Prostate gland (tissue), 2 donors: Measurements from ENCODE around the gene BRF1. TPM values are rescaled to one million over a fixed set of nuclear protein-coding genes. Genes with fewer than 3 reads are reported as not detected.

Source experiments
- DNase-seq: peaks from one replicate; pipeline ENCODE4 v3.0.0-alpha.2; 2019; ENCODE audit warnings: low spot score
- H3K27ac ChIP-seq, 2 donors: fragments of 200-600 bp; sonication (generic); 2 replicates each; pipeline ENCODE4 v1.5.1; 2017 to 2019
- H3K27me3 ChIP-seq: fragments of 200-600 bp; sonication (generic); replicated peaks from 2 replicates; pipeline ENCODE4 v1.5.1; 2019; ENCODE audit not compliant: insufficient read depth
- H3K36me3 ChIP-seq, 2 donors: fragments of 200-600 bp; sonication (generic); 1 replicate in 1 of 2; 2 replicates in 1 of 2; pipeline versions ENCODE4 v1.5.1 to v1.8.1; 2017 to 2019
- H3K4me1 ChIP-seq: fragments of 200-600 bp; sonication (generic); replicated peaks from 2 replicates; pipeline ENCODE4 v1.5.1; 2019
- H3K4me3 ChIP-seq, 2 donors: fragments of 200-600 bp; sonication (generic); 2 replicates each; pipeline ENCODE4 v1.5.1; 2017 to 2019
- H3K9me3 ChIP-seq: fragments of 200-600 bp; sonication (generic); 2 replicates; pipeline ENCODE4 v1.5.1; 2017
- POLR2A ChIP-seq: fragments of 450-650 bp; IDR thresholded peaks from one replicate; pipeline ENCODE4 v1.6.1; 2016; ENCODE audit warnings: antibody characterized with exemption, mild to moderate bottlenecking
- POLR2AphosphoS5 ChIP-seq: sonication (generic); formaldehyde crosslinking; IDR thresholded peaks from one replicate; pipeline ENCODE4 v1.6.1; 2017; ENCODE audit warnings: antibody characterized with exemption
- WGBS: methylation state at CpG from one replicate; pipeline ENCODE4 v1.1.5; 2018; 5-methylcytosine and 5-hydroxymethylcytosine counted together
- intact Hi-C: fragments of 100-400 bp; cut with DNase I; formaldehyde crosslinking; loops from one replicate; pipeline ENCODE4 v1.14.2; 2022
- total RNA-seq, 2 donors: library from RNA; depleted of rRNA; stranded (reverse); fragments of >200 nt; gene quantifications; one replicate each; pipeline ENCODE4 v1.1.0, GENCODE V29; 2016
- TF ChIP-seq, protein P1 (sequence below), 4 experiments: fragments of 200-600 bp in 2 of 4; fragments of 450-650 bp in 2 of 4; sonication (generic) in 2 of 4; IDR thresholded peaks; 1 replicate in 3 of 4; 2 replicates in 1 of 4; pipeline ENCODE4 v1.5.1; 2016 to 2019; ENCODE audit warnings: antibody characterized with exemption in 4 of 4, mild to moderate bottlenecking in 2 of 4, moderate library complexity in 2 of 4

Gene BRF1
- total RNA-seq, 2 donors from 2014 or later: 64.9 to 88.9 TPM

GRCh38 chr14:105181549-105182295 lies 119.1 kb downstream of the BRF1 start:
- no peaks in the 10 kb centered on the region for H3K27me3 ChIP-seq
- peaks cover 6% of the 10 kb centered on the region for H3K4me1 ChIP-seq
- H3K4me3 ChIP-seq: peak overlapping the region; percentile 50 to 61
- H3K27ac ChIP-seq: no peak overlapping the region
- TF ChIP-seq POLR2A: no peak
- no peak for TF ChIP-seq POLR2AphosphoS5
- TF ChIP-seq, protein P1, sequence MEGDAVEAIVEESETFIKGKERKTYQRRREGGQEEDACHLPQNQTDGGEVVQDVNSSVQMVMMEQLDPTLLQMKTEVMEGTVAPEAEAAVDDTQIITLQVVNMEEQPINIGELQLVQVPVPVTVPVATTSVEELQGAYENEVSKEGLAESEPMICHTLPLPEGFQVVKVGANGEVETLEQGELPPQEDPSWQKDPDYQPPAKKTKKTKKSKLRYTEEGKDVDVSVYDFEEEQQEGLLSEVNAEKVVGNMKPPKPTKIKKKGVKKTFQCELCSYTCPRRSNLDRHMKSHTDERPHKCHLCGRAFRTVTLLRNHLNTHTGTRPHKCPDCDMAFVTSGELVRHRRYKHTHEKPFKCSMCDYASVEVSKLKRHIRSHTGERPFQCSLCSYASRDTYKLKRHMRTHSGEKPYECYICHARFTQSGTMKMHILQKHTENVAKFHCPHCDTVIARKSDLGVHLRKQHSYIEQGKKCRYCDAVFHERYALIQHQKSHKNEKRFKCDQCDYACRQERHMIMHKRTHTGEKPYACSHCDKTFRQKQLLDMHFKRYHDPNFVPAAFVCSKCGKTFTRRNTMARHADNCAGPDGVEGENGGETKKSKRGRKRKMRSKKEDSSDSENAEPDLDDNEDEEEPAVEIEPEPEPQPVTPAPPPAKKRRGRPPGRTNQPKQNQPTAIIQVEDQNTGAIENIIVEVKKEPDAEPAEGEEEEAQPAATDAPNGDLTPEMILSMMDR (IDR thresholded peaks at IDR 0.05): no peak
- DNase-seq: no peak
- intact Hi-C loops: no loop called here
- H3K36me3 ChIP-seq: no peaks in the 10 kb centered on the region
- H3K9me3 ChIP-seq: no peaks in the 10 kb centered on the region
- 56% methylated on average over 10 of the region's 21 CpGs for WGBS

GRCh38 chr14:105180592-105181548 lies 119.9 kb downstream of the BRF1 start, which contains the start of gene NUDT14:
NUDT14 (minus strand) TSS chr14:105181312; CDS start chr14:105181209, 103 bp downstream.
- Histone ChIP-seq H3K4me1 (peaks cover 6% of the 10 kb centered on the region), H3K4me3 (peak within 1 kb of the TSS; percentile 50 to 61), H3K9me3 (no peaks in the 10 kb centered on the region), H3K27me3 (no peaks in the 10 kb centered on the region), H3K27ac (peak within 1 kb of the TSS; percentile 53 to 82), H3K36me3 (no peaks in the 10 kb centered on the region)
- WGBS: 2% methylated on average over 25 of the region's 106 CpGs
- intact Hi-C loops: no loop called here
- TF ChIP-seq, protein P1 (IDR thresholded peaks at IDR 0.05): peak in 1 of 4 experiments; percentile 7
- no peak for TF ChIP-seq POLR2A
- DNase-seq: peak; percentile 85

GRCh38 chr14:105179191-105179590 lies 121.6 kb downstream of the BRF1 start:
- Histone ChIP-seq H3K27me3 (no peaks in the 10 kb centered on the region), H3K9me3 (no peaks in the 10 kb centered on the region), H3K4me1 (peaks cover 6% of the 10 kb centered on the region), H3K4me3 (no peak overlapping the region), H3K36me3 (no peaks in the 10 kb centered on the region), H3K27ac (no peak overlapping the region)
- no peak for DNase-seq
- TF ChIP-seq, protein P1 (IDR thresholded peaks at IDR 0.05): no peak
- TF ChIP-seq POLR2AphosphoS5 (no peak), POLR2A (no peak)
- 83% methylated on average over 13 of the region's 13 CpGs for WGBS
- intact Hi-C loops: no loop called here

- WGBS: 84% methylated on average over 10 of the region's 11 CpGs
- Histone ChIP-seq H3K9me3 (no peaks in the 10 kb centered on the region), H3K27ac (no peak overlapping the region), H3K27me3 (no peaks in the 10 kb centered on the region), H3K36me3 (no peaks in the 10 kb centered on the region), H3K4me1 (peaks cover 6% of the 10 kb centered on the region), H3K4me3 (no peak overlapping the region)
- intact Hi-C loops: no loop called here
- no peak for TF ChIP-seq POLR2AphosphoS5
- TF ChIP-seq POLR2A: no peak
- TF ChIP-seq, protein P1 (IDR thresholded peaks at IDR 0.05): no peak
- no peak for DNase-seq
Observed at GRCh38 chr14:105178868-105179140, 122.0 kb downstream of the BRF1 start.
